HEK293 (cell line): ENCODE measurements around the gene TMEM198.

Experiments used
- CTCF ChIA-PET: fragments of 350-600 bp; formaldehyde crosslinking; extraction: SDS; loops from one replicate; lab custom pipeline; 2021; ENCODE audit warnings: antibody characterized with exemption; lab: Yijun Ruan, JAX
- POLR2A ChIA-PET: fragments of 300-600 bp; formaldehyde crosslinking; extraction: SDS; loops from one replicate; lab custom pipeline; 2020; ENCODE audit warnings: antibody characterized with exemption, inconsistent platforms; lab: Yijun Ruan, JAX
- H3K27ac ChIP-seq: fragments of 200-500 bp; sonication (Bioruptor generic); 2 replicates; pipeline ENCODE4 v1.5.1; 2014; ENCODE audit warnings: low read depth, low read length, control low read depth, inconsistent platforms; ENCODE audit errors: extremely low read depth
- H3K36me3 ChIP-seq, 2 experiments: fragments of 200-500 bp in 1 of 2; sonication (Bioruptor generic) in 1 of 2; 1 replicate in 1 of 2; 2 replicates in 1 of 2; pipeline ENCODE4 v1.5.1; 2014 to 2017; ENCODE audit warnings: inconsistent platforms in 2 of 2, low read length in 2 of 2; ENCODE audit not compliant: control insufficient read depth in 2 of 2, insufficient read depth in 1 of 2
- H3K4me1 ChIP-seq: fragments of 200-500 bp; sonication (Bioruptor generic); 2 replicates; pipeline ENCODE4 v1.5.1; 2014; ENCODE audit warnings: mild to moderate bottlenecking, low read length, inconsistent platforms; ENCODE audit not compliant: control insufficient read depth, insufficient read depth
- H3K4me3 ChIP-seq: 2 replicates; pipeline ENCODE4 v1.5.1; 2011; ENCODE audit warnings: low read depth, mild to moderate bottlenecking, control low read depth, low read length, moderate library complexity
- H3K9me3 ChIP-seq: fragments of 200-500 bp; sonication (Bioruptor generic); 2 replicates; pipeline ENCODE4 v1.5.1; 2014; ENCODE audit warnings: low read depth, low read length, inconsistent platforms; ENCODE audit not compliant: control insufficient read depth, insufficient read depth
- GLIS1 ChIP-seq: fragments of 450-650 bp; formaldehyde crosslinking; IDR thresholded peaks from 2 replicates; pipeline ENCODE4 v1.5.1; 2016; ENCODE audit warnings: missing biosample characterization, missing genetic modification characterization
- GLIS2 ChIP-seq: fragments of 450-650 bp; formaldehyde crosslinking; IDR thresholded peaks from 2 replicates; pipeline ENCODE4 v1.5.1; 2016; ENCODE audit warnings: missing biosample characterization, missing genetic modification characterization
- ZBTB20 ChIP-seq: fragments of 450-650 bp; formaldehyde crosslinking; IDR thresholded peaks from 2 replicates; pipeline ENCODE4 v1.5.1; 2016; ENCODE audit warnings: missing biosample characterization, missing genetic modification characterization
- ZNF335 ChIP-seq: fragments of 450-650 bp; formaldehyde crosslinking; conservative IDR thresholded peaks from 2 replicates; pipeline ENCODE4 v1.5.1; 2016; ENCODE audit warnings: missing biosample characterization, missing genetic modification characterization
- TF ChIP-seq, protein P1 (sequence below): fragments of 450-650 bp; formaldehyde crosslinking; optimal IDR thresholded peaks from 2 replicates; pipeline ENCODE3; 2016; ENCODE audit warnings: missing biosample characterization, mild to moderate bottlenecking, missing genetic modification characterization
- TF ChIP-seq, protein P2 (sequence below): IDR thresholded peaks from 2 replicates; pipeline ENCODE4 v1.6.1; 2011; ENCODE audit warnings: mild to moderate bottlenecking, low read depth, low read length, borderline replicate concordance
- TF ChIP-seq, protein P3 (sequence below): fragments of 450-650 bp; IDR thresholded peaks from 2 replicates; pipeline ENCODE4 v1.5.1; 2018; ENCODE audit warnings: missing biosample characterization, missing genetic modification characterization
- TF ChIP-seq, protein P4 (sequence below): fragments of 450-650 bp; formaldehyde crosslinking; IDR thresholded peaks from 2 replicates; pipeline ENCODE4 v1.5.1; 2016; ENCODE audit warnings: missing biosample characterization, missing genetic modification characterization

Gene TMEM198

DNA sequence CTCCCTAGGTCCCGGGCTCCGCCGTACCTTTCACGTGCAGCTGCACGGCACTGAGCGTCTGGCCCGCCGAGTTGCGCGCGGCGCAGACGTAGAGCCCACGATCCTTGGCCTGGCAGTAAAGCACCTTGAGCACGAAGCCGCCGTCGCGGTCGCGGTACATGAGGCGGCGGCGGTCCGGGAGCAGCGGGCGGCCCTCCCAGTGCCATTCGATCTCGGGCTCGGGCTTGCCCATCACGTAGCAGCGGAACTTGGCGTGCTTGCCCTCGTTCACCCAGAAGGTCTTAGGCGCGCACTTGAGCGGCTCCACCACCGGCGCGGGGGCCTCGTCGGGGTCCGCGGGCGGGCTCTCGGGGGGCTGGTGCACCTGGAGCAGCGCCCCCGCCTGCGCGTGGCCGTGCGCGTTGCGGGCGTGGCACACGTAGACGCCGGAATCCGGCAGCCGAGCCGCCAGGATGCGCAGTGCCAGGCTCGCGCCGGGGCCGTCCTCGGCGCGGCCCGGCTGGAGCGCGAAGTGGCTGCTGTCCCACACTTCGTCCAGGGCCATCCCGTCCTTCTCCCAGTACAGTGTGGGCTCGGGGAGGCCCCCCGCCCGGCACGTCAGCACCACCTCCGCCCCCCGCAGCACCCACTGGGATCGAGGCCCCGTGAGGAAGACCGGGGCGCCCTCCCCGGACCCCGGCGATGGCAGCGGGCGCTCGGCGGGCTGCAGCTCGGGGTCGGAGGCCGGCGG, 26.5 kb downstream of the TMEM198 start:
- ChIA-PET CTCF (interaction anchor here (1.6 to 3.5 kb wide), 3 partner anchors 10 to 73 kb away, joined by 8 to 32 read pairs (median 13); no protein-coding TSS in a partner anchor), POLR2A (interaction anchor here (1.0 to 2.5 kb wide), 8 partner anchors 9 to 291 kb away, joined by 3 to 44 read pairs (median 8); partner anchors contain the start of genes CHPF, STK11IP and TMEM198)
- H3K36me3 ChIP-seq: peaks cover 5 to 47% of the 10 kb centered on the region in 2 experiments; a peak in 2 of 3 replicates
- H3K4me3 ChIP-seq: peak overlapping the region; percentile 91
- TF ChIP-seq, protein P1, sequence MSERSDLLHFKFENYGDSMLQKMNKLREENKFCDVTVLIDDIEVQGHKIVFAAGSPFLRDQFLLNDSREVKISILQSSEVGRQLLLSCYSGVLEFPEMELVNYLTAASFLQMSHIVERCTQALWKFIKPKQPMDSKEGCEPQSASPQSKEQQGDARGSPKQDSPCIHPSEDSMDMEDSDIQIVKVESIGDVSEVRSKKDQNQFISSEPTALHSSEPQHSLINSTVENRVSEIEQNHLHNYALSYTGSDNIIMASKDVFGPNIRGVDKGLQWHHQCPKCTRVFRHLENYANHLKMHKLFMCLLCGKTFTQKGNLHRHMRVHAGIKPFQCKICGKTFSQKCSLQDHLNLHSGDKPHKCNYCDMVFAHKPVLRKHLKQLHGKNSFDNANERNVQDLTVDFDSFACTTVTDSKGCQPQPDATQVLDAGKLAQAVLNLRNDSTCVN (tag by site-specific recombination): peak; percentile 15
- TF ChIP-seq ZBTB20 (peak; percentile 58; the same call in 1 of the 2 replicates), GLIS2 (0 out of 2 replicates have a peak, but pooled peaks have one; percentile 34), ZNF335 (tag by site-specific recombination) (peak; percentile 41)
- TF ChIP-seq, protein P2, sequence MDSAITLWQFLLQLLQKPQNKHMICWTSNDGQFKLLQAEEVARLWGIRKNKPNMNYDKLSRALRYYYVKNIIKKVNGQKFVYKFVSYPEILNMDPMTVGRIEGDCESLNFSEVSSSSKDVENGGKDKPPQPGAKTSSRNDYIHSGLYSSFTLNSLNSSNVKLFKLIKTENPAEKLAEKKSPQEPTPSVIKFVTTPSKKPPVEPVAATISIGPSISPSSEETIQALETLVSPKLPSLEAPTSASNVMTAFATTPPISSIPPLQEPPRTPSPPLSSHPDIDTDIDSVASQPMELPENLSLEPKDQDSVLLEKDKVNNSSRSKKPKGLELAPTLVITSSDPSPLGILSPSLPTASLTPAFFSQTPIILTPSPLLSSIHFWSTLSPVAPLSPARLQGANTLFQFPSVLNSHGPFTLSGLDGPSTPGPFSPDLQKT: no peak
- TF ChIP-seq, protein P3, sequence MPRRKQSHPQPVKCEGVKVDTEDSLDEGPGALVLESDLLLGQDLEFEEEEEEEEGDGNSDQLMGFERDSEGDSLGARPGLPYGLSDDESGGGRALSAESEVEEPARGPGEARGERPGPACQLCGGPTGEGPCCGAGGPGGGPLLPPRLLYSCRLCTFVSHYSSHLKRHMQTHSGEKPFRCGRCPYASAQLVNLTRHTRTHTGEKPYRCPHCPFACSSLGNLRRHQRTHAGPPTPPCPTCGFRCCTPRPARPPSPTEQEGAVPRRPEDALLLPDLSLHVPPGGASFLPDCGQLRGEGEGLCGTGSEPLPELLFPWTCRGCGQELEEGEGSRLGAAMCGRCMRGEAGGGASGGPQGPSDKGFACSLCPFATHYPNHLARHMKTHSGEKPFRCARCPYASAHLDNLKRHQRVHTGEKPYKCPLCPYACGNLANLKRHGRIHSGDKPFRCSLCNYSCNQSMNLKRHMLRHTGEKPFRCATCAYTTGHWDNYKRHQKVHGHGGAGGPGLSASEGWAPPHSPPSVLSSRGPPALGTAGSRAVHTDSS (tag by site-specific recombination): no peak
- H3K27ac ChIP-seq: peak overlapping the region; percentile 86
- no peaks in the 10 kb centered on the region for H3K9me3 ChIP-seq
- peaks cover 13% of the 10 kb centered on the region for H3K4me1 ChIP-seq

DNA sequence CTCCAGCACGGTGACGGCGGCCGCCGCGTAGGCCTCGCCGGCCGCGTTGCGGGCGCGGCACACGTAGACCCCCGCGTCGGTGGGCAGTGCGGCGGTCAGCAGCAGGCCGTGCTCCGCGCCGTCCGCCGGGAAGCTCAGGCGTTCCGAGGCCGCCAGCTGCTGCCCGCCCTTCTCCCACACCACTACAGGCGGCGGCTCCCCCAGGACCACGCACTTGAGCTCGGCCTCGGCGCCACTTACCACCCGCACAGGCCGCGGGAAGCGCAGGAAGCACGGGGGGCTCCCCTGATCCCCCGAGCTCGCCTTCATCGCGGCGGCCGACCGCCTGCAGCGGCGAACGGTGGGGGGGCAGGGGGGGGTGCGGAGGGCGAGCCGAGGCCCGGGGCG, 27.1 kb downstream of the TMEM198 start:
- Histone ChIP-seq H3K4me1 (peaks cover 13% of the 10 kb centered on the region), H3K4me3 (peak overlapping the region; percentile 91), H3K36me3 (peaks cover 4 to 42% of the 10 kb centered on the region in 2 experiments; a peak in 2 of 3 replicates), H3K9me3 (no peaks in the 10 kb centered on the region), H3K27ac (peak overlapping the region; percentile 86)
- TF ChIP-seq, protein P1 (tag by site-specific recombination): peak; percentile 53
- TF ChIP-seq, protein P4, sequence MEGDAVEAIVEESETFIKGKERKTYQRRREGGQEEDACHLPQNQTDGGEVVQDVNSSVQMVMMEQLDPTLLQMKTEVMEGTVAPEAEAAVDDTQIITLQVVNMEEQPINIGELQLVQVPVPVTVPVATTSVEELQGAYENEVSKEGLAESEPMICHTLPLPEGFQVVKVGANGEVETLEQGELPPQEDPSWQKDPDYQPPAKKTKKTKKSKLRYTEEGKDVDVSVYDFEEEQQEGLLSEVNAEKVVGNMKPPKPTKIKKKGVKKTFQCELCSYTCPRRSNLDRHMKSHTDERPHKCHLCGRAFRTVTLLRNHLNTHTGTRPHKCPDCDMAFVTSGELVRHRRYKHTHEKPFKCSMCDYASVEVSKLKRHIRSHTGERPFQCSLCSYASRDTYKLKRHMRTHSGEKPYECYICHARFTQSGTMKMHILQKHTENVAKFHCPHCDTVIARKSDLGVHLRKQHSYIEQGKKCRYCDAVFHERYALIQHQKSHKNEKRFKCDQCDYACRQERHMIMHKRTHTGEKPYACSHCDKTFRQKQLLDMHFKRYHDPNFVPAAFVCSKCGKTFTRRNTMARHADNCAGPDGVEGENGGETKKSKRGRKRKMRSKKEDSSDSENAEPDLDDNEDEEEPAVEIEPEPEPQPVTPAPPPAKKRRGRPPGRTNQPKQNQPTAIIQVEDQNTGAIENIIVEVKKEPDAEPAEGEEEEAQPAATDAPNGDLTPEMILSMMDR (tag by site-specific recombination): no peak
- peak; percentile 69 for TF ChIP-seq GLIS1 (tag by site-specific recombination)
- ChIA-PET CTCF (interaction anchor here (1.6 to 3.5 kb wide), 3 partner anchors 11 to 72 kb away, joined by 8 to 32 read pairs (median 13); no protein-coding TSS in a partner anchor), POLR2A (interaction anchor here (0.8 to 2.5 kb wide), 11 partner anchors 10 to 291 kb away, joined by 3 to 44 read pairs (median 5); partner anchors contain the start of genes CHPF, STK11IP and TMEM198)
